GM18508 (cell line): ENCODE results near the gene TBX6.
"Not testable (repeated sequence)": the region's sequence is repeated elsewhere in the genome, so short reads cannot be mapped to it uniquely, and the experiment has no call there.

ENCODE experiments used
- ATAC-seq: cut with Tn5 transposase; IDR thresholded peaks from one replicate; pipeline ENCODE4 v1.9.1; 2021; ENCODE audit warnings: moderate number of reproducible peaks; ENCODE audit not compliant: insufficient read depth, unreplicated experiment

TBX6 gene

GRCh38 chr16:30046178-30046577 is 45.5 kb downstream of the TBX6 start:
- no peak for ATAC-seq

- no peak for ATAC-seq
Measured at GRCh38 chr16:30041841-30042240, 49.9 kb downstream of the TBX6 start.

GRCh38 chr16:30040690-30041089 is 51.0 kb downstream of the TBX6 start:
- ATAC-seq, result not testable (repeated sequence)

- no peak for ATAC-seq
Measured at GRCh38 chr16:30040221-30040620, 51.5 kb downstream of the TBX6 start.
